ENCODE data around the gene ANKRD13B.

ANKRD13B gene

DNA sequence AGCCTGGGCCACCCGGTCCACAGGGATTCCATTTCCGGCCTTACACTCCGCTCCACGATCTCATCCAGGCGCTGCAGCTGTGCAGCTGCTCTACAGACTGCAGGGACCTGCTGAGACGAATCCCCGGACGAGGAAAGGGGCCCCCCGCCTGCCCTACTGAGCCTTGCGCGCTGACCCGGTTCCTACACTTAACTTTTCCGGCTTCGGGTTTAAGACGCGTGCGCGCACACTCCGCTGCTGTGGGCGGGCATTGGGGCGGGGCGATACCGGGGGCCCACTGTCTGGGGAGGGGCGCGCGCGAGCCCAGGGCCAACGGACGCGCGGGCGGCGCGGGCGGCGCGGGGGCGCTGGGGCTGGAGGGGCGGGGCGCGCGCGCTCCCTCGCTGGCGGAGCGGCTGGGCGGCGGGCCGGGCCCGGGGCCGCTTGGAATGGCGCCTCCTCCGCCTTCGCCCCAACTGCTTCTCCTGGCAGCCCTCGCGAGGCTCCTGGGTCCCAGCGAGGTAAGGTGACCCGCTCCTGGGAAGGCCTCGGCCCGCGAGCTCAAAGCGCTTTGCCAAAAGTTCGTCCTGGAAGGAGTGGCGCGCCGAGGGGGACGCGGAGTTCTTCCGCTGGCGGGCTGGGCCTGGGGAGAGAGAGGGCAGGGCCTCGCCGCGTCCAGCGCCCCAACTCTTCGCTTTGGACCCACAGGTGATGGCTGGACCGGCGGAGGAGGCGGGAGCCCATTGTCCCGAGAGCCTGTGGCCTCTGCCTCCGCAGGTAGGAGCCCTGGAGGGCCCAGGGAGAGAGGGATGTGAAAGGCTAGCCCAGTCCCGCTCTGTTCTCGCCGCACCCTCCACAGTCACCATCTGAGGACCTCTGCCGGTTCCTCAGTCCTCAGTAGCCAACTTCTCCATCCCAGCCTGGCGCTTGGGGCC is 24.3 kb upstream of the ANKRD13B start, which contains the start of gene TP53I13:
TP53I13 (plus strand) TSS at position 371 of the 914 bp plus-strand sequence; CDS start at position 429, 58 bp downstream.
- DNase-seq (ENCODE audit: low spot score) = peak; percentile 78

DNA sequence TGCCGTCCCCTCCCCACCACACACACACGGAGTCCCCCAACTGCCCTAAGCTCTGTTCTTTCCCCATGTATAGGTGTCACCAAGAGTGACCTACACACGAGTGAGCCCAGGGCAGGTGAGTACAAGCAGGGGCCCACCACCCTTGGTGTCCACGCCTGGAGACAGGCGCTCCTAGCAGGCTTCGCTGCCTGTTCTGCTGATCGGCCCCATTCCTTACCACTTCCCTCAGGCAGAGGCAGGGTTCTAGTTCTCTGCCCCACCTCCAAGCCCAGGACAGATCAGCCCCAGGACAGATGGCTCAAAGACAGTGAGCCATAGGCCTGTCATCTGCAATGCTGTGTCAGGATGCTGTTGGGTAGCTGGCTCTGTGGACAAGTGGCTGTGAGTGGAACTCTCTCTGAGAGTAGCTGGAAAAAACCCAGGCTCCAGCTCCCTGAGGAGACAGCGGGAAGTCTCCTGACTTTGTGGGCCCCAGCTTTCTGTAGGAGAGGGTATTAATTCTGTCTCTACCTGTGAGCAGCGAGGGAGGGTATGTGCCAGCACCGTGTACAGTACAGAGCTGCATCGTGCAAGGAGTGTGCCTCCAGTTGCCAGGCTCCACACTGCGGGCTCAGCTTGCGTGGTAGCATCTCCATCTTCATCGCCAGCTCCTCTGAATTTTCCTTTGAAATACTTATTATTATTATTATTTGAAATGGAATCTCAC is 23.5 kb upstream of the ANKRD13B start:
- DNase-seq (ENCODE audit: low spot score) = peak; percentile 60

DNA sequence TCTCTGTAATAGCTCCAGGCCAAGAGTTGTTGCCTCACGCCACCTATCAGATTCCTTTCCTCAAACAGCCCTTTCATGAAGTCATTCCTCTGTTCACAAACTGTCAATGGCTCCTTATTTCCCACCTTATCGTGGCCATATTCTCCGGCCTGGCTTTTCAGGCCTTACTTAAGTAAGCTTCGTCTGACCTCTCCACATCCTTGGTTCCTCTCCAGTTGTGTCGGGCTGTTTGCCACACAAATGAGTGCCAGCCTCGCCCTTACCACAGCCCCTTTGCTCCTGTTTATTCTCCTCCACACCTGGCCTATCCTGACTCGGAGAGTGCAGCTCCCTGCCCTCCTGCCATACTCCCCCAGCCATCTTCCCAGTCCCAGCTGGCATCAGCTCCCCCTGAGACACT is 22.4 kb upstream of the ANKRD13B start:
- DNase-seq (ENCODE audit: low spot score) = no peak

DNA sequence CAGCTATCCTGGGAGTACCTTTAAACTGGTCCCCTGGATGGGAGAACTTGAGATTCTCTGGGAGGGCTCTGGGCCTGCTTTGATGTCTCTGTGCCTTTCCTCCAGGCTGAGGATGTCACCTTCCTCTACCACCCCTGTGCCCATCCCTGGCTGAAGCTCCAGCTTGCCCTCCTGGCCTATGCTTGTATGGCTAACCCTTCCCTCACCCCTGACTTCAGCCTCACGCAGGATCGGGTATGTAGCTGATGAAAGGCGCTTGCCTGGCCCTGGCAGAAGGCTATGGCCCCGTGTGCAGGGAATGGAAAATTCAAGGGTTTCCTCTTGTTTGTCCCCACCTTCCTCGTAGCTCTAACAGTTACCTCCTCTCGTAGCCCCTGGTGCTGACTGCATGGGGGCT is 21.4 kb upstream of the ANKRD13B start:
- no peak for DNase-seq (ENCODE audit: low spot score)

DNA sequence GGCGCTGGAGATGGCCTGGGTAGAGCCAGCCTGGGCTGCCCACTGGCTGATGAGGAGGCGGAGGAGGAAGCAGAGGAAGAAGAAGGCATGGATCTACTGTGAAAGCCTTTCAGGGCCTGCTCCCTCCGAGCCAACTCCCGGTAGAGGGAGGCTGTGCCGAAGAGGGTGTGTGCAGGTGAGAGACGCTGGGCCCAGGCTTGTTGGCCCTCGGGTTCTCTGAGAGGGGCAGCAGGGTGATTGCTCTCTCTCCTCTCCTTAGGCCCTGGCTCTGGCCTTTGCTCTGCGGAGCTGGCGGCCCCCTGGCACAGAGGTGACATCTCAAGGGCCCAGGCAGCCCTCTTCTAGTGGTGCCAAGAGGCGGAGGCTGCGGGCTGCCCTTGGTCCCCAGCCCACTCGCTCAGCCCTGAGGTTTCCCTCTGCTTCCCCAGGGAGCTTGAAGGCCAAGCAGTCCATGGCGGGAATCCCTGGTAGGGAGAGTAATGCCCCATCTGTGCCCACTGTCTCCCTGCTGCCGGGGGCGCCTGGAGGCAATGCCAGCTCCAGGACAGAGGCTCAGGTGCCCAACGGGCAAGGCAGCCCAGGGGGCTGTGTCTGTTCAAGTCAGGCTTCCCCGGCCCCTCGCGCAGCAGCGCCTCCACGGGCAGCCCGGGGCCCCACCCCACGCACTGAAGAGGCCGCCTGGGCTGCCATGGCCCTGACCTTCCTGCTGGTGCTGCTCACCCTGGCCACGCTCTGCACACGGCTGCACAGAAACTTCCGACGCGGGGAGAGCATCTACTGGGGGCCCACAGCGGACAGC is 20.9 kb upstream of the ANKRD13B start:
- DNase-seq (ENCODE audit: low spot score) = no peak

DNA sequence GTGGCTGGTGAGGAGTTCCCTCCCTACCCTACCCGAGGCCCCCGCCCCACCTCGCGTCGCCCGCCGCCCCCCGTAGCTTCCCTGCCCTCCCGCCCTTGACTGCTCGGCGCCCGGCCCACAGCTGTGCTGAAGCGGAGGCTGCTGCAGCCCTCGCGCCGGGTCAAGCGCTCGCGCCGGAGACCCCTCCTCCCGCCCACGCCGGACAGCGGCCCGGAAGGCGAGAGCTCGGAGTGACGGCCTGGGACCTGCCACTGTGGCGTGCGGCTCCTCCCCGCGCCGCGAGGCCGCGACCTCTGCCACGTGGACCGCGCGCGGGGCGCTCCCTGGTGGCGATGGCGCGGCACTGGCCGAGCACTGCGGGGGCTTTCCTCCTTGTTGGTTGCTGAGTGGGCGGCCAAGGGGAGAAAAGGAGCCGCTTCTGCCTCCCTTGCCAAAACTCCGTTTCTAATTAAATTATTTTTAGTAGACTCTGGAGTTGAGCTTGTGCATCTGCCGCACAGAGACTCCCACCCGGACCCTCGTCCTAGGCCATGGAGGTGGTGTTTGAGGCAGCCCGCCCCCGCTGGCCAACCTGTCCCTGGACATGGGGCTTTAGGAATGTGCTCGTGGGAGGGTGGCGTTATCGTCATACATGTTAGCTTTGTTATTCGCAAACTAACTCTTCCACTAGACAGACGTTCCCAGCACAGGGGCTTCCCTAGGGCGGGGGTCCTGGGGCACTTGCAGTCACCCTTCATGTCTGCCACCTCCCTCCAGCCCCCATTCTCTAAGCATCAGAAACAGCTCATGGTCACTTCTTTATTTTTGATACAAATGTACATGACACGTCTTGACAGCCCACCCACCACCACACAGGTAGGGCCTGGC is 20.0 kb upstream of the ANKRD13B start:
- peak; percentile 70 for DNase-seq (ENCODE audit: low spot score)

DNA sequence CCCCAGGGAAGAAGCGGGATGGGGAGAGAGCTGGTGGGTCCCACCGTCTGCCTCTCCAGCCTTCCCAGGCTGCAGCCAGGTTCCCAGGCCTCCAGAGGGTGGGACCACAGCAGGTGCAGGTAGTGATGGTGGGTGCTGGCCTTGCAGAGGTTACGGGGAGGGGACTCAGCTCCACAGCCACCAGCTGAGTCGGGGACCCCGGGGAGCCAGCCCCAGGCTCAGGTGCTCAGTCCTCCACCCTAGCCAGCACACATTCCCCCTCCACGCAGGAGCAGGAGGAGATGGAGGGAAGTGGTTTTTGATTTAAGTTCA is 19.4 kb upstream of the ANKRD13B start:
- DNase-seq (ENCODE audit: low spot score) = no peak

DNA sequence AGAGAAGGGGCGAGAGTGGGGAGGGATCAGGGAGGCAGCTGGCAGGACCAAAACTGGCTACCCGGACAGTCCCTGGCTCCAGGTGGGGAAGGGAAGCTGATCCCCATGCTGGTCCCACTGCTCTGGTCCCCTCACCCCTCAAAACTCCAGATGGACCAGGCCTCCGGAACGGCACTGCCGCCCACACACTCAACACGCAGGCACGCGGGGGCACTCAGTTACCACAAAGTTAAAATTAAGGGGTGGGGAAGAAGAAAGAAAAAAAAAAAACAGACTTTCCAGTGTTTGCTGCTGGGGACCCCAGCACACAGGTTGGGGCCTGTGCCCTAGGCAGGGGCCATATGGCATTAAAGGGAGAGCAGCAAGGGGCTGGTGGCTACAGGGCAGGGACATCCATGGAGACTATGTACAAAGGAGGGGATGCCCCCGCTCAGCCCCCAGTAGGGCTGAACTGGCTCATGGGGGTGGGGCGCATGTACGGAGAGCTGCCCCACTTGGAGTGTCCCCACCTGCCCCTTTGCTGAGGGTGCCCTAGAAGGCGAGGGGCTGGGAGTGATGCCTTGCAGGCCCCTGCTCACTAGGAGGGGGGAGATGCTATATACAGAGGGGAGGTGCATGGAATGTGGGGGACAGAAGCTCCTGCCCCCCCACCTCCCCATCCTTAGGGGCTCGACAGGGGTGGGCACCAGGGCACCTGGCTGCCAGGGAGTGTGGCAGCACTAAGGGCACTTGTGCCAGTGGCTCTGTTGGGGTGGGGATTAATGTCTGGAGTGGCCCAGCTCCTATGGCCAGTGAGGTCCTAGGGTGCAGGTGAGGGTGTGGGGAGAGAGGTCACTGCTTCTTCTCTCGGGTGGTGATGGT is 18.8 kb upstream of the ANKRD13B start:
- DNase-seq (ENCODE audit: low spot score) = no peak

DNA sequence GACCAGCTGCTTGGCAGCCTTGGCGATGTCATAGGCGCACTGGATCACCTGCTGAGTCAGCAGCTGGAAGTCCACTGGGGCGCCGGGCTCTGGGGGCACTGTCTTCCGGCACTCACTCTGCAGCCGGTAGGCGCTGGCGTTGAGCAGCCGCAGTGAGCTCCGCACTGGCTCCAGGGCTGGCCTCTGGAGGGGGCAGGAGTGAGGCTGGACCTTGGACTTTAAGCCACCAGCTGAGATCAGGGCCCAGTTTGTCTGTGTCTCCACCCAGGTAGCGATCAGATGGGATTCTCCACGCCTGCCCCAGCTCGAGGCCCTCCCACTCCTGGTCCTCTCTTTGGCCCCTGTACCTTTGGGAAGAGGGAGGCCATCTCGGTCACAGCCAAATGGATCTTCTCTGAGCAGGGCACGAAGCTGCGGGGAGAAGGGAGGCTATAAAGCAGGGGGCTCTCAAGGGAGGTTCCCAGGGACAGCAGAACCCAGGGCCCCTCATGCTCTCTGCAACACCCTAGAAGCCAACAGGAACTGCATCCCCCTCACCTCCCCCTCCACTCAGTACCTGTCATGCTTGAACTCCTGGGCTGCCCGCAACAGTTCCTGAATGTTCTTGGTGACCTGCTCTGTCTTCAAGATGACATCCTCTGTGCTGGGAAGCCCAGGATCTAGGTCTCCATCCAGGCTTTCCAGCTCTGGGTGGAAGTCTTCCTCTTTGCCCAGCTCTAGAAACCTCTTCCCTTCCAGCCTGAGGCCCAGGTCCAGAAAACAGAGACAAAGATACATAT is 18.0 kb upstream of the ANKRD13B start:
- no peak for DNase-seq (ENCODE audit: low spot score)

DNA sequence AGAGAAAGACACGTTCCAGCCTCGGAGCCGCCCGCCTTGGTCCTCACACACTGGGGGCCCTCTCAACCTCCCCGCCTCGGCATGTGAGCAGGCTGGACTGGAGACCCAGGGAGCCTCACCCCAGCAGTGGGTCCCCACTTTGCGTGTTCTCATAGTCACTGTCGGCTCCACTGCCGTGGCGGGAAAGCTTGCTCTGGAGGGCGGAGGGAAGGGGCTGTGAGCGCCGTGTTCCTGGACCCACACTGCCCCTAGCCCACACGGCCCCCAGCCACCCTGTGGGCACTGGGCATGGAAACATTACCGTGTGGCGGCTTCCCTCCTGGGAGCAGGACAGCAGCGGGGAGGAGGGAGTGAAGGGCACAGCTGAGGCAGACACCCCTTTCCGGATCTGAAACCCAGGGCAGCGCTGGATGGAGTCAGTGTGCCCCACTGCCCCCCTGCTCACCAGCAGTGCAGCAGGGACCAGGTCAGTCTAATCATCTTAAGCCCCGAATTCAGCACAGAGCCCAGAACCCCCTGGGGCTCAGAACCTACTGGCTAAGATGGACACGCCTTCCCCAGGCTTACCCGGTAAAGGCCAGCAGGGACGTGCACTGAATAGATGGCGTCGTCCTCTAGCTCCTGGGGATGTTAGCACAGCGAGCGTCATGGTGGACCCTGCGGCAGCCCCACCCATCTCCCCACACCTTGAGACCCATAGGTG is 17.3 kb upstream of the ANKRD13B start:
- no peak for DNase-seq (ENCODE audit: low spot score)

DNA sequence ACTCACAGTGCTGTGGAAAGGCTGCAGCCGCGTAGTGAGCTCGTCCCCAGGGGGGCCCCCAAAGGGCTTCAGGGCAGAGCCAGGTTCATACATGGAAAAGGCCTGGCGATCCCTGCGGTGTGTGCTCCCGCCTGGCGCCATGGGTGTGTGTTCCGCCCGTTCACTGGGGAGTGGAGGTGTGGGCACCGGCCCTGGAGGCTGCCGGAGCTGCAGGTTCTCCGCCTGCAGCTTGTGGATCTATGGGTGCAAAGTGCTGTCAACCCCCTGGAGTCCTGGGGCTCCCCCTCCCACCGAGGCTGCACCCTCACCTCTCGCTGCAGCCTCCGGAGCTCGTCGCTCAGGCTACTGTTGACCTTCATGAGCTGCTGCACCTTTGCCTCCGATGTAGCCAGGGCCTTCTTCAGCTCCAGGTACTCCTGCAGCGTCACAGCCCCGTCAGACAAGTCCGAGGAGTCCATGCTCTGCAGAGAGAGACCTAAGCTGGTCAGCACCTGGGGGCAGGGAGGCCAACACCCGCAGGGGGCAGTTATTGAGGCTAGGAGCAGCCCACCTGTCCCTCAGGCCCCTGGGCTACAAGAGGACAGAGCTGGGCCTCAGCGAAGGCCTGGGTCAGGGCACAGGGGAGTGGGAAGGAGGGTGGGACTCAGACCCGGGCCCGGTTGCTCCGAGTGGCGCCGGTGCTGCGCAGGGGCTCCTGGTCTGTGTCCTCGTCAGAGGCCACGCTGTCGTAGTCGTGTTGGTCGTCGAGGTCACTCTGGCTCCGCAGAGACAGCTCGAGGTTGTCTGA is 16.5 kb upstream of the ANKRD13B start:
- DNase-seq (ENCODE audit: low spot score) = no peak

DNA sequence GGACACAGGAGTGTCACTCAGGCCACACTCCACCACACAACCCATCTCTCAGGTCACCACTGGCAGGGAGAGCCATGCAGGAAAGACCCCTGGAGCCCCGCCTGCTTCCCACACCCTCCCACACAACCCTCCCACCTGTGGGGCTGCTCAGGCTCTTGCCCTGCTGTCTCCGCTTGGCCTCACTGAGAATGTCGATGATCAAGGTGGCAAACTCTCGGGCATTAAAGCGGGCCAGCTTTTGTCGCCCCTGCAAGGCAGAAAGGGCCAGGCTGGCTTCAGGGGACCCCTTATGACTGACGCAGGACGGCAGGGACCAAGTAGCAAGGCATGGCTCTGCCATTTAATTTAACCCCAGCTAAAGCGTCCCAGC is 15.9 kb upstream of the ANKRD13B start:
- DNase-seq (ENCODE audit: low spot score) = no peak

DNA sequence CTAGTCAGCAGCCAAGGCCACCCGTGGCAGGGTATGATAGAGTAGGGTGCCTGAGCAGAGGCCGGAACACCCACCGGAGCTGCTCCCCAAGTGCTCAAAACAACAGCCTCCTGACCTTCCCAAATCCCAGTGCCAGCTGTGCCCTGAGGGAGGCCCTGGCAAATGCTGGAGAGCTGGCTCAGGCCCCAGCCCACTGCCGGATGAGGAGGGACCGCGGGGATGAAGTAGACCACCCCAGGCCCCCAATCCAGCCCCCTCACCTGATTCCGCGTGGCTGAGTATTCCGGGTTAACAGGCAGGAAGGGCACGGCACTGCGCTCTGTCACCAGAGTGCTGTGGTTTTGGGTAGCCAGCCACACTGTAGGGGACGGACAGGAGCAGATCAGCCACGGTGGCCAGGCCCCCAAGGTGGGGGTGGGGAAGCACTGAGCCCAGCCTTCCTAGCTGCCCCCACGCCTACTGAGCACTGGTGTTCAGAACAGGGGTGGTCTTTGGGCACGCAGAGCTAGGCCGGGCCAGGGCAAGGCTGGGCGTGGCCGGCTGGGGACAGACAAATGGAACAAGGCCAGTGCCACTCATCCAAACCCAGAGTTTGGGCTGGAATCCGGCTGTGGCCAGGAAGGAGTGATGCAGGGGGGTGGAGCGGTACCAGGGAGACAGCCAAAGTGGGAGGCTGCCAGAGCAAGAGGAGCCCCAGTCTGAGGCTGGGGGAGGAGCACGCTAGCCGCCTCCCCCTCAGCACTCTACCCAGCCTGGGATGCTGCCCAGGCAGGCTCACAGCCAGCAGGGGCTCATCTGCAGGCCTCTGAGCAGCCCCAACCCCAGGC is 15.3 kb upstream of the ANKRD13B start:
- DNase-seq (ENCODE audit: low spot score) = peak; percentile 89

DNA sequence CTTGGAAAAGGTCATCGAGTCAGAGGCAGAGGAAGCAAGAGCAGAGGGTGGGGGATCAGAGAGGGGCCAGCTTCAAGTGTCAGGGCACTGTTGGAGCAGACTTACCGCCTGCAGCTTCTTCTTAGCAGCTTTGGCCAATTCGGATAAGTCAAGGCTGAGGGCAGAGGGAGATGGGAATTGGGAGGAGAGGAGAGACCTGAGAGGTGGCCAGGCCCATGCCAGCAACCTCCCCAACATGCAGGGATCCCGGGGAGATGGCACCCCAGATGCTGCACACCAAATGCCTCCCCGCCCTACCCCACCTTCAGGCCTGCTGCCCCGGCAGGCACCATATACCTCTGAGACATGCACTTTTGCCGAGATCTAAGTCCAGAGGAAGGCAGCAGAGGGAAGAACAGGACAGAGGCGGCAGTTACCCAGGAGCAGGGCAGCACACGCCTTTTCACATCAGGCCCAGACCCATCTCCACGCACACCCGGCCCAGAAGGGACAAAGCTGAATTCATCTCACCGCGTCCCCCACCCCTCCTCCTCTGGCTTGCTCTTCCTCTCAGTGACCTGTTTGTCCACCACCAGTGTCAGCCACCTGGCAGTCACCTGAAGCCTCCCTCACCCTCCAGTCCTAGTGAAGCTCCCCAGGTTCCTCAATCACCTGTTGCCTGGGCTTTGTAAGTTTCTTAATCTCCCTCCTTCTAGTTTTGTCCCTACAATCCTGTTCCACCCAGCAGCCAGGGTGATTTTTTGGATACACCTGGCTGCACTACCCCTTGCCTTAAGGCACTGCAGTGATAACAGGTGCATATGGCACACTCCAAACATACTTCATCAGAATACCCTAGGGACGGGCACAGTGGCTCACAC is 14.1 kb upstream of the ANKRD13B start:
- no peak for DNase-seq (ENCODE audit: low spot score)

DNA sequence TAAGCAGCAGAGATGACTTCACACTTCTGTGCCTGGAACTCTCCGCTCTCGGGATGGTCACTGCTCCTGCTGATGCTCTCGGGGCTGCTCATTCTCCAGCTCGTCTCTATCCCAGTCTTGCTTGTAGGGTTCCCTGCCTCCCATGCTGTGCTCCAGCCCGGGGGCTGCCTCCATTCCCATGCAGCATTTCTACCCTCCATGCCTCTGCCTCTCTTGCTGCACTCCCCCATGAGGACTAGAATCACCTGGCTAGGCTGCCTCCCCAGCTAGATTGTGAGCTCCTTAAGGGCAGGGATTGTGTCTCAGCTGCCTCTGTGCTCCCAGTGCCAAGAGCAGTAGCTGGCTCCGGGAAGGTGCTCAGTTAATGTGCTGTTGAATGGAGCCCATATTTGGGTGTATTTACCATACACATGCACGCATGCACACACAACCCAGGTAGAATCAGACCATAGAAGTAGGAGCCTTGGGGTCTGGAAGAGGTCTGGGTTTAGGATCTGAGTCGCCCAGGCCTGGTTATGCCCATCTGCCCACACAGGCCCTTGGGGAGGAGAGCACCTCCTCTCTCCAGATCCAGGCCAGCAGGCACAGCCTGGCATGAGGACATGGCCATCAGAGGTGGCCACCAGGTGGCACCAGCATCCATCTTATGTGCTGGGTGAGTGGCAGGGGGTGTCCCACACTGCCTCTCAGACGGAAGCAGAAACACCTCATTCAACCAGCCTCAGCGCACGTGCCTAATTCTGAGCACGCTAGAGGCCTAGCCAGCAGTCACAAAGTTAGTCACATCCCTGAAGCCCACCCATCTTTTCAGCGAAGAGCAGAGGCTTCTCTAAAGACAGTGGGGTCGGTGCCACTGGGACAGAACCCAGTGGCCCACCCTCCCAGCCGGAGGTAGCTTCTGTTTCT is 12.8 kb upstream of the ANKRD13B start:
- DNase-seq (ENCODE audit: low spot score) = peak; percentile 91

All from AG08395 (cell line).